G401.6 (cell line): Measurements from ENCODE around the gene EPS8L3.

Experiments
- FAIRE-seq: peaks from 2 replicates; lab custom pipeline; 2012; peaks lifted over from hg19 to GRCh38; lab: Jason Lieb, UNC

Gene EPS8L3

DNA sequence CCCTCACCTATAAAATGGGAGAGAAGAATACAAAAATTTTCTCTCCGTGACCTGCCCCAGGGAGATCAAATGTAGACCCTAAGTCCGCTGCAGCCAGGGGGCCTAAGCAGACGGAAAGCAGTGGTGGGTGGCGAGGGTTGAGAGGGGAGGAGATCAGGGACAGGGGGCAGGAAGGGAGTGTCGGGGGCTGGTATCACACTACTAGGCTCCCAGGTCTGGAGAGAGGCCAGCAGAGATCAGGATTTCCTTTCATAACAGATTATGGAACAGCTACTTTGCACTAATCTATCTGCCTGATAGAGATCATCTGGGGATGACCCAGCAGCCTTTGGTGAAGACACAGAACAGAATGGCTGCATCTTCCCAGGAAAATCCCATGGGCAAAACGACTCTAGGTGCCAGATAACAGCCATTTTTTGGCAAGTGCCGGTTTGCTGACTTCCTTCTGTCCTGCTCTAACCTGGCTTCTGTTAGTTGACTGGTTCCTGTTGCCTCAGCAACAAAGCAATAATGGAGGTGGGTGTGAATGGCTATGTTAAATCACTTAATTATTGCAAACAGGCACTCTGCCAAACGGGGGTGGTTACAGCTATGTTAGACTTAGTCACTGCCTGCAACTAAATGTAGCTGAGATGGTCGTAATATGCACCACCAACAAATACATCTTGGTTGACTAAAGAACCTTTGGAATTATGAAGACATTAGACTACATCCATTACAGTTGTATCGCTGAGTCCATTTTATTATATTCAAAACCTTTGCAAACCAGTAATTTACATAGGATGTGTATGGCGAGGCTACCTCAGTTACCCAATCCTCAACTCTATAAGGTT is 30.0 kb upstream of the EPS8L3 start:
- FAIRE-seq, result peak; percentile 3

DNA sequence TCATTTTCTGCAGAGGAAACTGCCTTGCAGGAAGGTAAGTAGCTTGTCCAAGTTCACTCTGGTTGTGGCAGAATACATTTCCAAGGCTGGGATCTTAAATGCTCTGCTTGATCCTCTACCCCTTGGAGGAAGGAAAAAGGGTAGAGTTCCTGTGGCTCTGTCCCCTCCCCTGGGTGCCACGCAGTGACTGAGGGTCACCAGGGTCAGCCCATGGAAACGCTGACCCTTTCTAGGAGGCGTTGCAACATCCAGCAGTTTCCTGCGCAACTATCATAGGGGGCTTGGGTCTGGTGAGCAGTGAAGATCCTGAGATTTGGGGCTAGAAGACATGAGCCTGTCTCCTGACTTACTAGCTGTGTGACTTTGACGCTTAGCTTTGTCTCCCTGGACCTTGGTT is 29.4 kb upstream of the EPS8L3 start:
- no peak for FAIRE-seq

DNA sequence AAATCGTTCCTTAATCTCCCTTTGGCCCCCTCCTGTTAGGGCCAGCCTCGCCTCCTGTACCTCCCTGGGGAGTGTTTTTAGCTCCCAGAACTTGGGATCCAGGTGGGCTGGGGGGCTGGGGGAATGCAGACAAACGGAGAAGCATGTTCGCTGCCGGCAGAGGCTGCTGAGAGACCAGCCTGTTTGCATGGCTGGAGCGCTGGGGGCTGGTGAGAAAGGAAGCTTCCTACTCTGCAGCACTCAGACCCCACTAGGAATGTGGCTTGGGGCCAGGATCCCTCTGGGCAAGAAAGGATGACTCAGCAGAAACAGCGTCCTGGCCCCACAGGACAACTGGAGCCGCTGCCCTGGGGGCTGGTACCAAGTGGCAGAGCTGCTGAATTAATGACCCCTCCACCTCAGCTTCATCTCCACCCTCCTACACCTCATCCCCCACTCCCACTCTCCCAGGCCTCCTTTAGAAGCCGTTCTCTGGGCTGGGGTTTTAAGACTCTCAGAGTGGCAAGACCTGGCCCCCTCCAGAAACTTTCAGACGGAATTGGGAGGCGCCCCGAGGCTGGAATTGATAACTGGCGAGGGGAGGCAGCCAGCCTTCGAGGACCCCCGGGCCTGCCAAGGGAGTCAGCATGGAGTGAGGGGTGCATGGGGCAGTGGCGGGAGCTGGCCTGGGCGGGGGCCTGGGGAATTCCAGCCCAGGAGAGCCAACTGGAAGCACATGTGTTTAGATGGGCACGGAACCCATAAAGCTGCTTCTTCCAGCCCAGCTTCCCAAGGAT is 28.5 kb upstream of the EPS8L3 start:
- FAIRE-seq, result peak; percentile 91

DNA sequence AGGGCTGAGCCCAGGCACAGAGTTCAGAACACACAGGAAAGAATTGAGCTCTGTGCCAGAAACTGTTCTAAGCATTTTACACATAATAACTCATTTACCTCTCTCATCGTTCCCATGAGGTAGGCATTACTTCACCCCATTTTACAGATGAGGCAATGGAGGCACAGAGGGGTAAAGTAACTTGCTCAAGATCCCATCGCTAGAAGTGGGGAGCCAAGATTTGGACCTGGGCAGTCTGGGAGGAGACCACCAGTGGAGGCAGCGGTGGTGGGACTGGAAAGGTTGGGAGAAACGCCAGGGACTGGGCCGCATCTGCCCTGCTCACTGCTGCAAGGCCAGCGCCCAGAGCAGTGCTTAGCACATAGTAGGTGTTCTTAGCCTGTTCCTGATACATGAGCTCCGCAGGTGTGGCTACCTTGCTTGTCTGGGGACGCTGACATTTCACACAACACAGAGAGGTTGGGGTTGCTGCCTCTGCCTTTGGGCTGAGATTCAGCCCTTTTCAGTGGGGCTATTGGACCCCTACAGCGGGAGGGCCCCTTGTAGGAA is 27.8 kb upstream of the EPS8L3 start:
- no peak for FAIRE-seq

DNA sequence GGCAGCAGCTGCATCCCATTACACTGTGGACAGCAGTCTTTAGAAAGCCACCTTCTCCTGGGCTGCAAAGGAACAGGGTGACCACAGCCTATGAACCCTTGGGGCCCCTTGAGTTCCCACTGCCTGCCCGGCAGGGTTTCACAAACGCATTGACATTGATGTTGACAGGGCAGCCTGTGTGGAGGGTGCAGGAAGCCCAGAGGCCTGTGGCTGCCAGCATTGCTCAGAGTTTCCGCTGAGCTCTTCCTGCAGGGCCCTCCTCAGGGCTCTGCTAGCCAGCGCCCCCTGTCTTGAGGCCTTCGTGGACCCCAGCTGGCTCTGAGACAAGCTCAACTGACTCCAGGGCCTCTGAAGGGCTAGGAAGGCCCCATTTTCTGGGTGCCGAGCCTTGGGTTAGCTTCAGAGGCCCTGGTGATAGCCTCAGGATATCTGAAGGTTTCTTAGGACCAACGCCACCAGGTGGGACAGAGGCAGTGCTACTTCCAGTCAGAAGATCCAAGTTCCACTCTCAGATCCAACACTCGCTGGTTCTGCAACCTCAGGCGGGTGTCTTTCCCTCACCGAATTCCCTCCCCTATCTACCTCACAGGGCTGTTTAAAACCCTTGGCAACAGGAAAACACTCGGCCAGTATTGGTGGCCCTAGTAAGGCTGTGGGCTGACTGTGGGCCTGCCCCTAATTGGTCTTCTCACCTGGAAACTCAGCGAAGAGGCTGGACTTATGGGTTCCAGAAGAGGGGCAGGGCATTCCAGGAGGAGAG is 27.2 kb upstream of the EPS8L3 start:
- FAIRE-seq, result peak; percentile 97

DNA sequence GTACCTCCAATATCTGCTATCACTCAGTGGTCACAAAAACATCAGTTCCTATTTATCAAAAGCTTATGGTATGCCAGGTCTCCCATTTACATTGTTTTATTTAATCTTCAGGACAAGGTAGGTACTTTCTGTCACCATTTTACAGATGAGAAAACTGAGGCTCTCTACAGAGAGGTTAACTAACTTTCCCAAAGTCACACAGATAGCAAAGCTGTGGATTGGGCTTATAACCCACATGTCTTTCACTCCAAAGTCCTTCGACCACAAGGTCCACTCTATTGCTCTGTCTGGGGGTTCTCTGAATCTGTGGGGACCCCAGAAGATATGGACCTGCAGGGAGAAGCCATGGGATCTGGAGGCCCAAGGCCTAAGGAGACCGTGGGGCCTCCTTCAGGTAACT is 26.6 kb upstream of the EPS8L3 start:
- no peak for FAIRE-seq

DNA sequence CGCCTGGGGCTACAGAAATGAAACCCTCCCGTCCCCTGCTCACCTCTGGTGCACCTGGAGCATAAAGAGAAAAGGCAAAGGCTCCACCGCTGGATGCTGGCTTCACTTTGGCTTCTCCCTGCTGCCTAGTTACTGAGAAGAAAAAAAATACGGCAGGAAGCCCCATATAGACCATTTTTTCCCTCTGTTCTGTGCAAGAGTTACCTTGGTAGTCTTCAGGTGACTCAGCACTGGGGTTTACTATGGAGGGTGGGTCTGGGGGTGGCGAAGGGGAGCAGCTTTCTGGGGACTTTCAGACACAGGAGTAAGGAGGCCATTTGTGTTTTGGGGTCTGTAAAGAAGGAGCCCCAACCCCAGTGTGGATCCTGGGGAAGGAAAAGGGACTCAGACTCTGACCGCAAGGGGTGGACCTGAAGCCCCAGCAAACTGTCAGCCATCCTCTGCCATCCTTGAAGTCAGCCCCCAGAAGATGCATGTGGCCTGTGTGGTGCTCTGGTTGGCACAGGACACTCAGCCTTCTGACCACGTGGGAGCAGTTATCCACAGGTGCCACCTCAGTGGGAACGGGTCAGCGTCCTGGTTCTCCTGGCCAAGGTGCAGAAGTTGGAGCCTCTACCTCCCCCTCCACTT is 25.9 kb upstream of the EPS8L3 start:
- no peak for FAIRE-seq

DNA sequence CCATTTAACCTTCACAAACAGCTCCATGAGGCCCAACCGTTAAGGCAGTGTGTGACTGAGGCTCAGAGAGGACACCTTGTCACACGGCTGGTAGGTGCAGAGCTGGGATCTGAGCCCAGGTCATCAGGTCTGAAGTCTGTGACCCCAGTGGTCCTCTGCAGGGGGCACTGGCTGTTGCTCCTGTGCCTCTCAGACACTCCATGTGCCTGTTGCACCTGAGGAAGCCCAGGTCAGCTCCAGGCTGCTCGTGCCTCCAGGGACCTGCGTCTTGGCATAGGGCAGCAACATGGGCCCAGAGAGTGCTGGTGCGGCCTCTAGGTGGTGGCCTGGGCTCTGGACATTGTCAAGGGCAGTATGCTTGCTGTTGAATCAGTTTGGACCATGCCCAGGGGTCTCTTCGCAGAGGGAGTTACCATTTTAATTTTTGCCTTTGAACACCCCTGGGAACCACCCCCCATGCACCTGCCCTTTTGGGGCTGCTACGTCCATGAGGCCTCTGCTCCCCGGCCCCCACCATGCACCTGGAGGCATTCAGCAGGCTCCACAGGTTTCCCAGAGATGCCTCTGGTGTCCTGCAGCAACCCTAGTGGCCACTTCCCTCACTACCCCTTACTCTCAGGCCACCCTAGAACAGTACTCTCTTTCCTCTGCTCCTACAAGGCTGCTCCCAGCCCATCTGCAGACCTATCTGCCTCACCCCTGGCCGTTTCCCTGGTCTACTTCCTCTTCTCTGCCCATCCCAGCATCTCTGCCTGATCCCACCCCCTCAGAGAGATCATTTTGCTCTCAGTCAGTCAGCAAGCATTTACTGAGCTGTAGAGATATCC is 25.2 kb upstream of the EPS8L3 start:
- FAIRE-seq, result no peak

DNA sequence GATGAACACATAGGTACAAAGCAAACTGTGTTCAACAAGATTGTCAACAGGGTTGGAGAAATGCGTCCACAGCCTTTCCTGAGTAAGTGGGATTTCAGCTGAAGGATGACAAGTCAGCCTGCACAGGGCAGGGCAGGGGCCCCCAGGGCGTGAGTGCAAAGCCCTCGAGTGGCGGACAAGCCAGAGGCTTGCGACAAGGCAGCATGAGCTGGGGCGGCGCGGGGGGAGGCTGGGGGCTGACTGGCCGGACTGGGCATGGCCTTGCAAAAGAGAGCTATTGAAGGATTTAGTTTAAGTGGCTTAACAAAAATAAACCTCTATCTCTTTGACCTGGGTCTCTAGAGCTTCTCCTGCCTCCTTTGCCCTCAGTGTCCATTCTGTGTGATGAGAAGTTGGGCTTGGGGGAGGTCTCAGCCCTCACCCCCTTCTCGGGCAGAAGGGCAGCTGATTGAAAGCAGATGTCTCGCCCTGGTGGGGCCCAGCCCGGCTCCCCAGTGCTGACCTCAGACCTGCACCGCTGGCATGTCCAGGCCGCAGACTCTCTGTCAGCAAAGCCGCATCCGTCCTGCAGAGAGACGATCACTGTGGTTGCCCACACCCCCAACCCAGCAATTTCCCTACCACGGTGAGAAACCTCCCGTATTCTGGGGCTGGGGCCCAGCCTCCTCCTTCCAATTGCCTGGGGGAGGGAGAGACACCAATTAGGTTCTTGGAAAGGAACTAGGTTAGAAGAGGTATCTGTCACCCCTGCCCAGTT is 24.3 kb upstream of the EPS8L3 start:
- FAIRE-seq, result no peak

DNA sequence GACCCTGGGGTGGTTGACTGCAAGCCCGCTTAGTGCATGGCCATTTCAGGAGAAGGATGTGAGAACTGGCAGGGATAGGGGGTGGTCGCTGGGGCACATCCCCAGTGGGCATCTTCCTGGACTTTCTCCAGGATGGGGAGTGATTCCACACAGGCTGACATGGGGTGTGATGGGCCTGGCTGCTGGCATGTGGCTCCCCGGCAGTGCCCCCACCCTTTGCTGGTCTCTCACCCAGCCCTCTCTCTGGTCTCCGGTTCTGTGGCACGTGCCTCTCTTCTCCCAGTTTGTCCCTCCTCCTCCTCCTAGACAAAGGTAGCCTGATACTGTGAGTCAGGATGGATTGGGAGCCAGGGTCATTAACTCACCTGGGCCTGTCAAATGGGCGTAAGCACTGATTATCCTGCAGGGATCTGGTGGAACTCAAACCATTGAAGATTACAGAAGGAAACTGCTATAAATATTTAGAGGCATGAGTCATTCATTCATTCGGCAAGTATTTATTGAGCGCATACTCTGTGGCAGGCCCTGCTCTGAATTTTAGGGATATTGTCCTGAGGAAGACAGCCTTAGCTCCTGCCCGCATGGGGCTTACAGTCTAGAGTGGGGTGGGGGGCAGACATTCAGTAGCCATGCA is 23.6 kb upstream of the EPS8L3 start:
- FAIRE-seq, result no peak

DNA sequence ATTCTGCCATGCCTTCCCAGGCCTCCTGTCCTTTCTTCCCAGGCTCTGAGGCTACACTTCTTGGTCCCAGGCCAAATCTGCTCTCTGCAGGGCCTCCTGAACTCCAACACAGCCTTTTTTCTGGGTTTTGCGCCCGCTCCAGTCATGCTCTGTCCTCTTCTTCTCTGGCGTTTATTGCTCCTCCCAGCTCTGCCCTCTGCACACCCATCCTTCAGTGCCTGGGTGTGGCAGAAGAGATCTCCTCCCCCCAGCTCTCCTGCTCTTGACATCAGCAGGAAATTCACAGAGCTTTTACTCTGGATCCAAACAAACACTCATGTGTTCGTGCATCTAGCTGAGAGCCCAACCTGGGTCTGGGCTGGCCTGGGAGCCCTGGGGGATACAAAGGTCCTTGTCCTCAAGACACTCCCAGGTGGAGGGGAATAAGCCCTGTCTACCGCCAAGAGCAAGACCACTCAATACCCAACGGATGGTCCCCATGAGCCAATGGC is 22.9 kb upstream of the EPS8L3 start:
- no peak for FAIRE-seq

DNA sequence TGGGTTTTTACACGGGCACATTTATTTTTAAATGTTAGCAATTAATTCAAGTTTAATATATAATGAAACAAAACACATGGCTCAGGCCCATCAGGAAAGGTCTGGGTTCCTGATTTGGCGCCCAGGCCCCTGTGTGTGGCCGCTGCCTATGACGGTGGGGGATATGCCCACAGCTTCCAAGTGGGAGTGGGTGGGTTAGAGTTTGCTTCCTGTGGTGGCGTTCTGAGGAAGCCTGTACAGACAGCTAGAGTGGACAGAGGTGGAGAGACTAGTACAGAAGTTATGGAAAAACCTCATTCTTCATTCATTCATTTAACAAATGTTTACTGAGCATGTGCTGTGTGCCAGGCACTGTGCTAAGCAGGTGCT is 22.4 kb upstream of the EPS8L3 start:
- FAIRE-seq, result no peak

DNA sequence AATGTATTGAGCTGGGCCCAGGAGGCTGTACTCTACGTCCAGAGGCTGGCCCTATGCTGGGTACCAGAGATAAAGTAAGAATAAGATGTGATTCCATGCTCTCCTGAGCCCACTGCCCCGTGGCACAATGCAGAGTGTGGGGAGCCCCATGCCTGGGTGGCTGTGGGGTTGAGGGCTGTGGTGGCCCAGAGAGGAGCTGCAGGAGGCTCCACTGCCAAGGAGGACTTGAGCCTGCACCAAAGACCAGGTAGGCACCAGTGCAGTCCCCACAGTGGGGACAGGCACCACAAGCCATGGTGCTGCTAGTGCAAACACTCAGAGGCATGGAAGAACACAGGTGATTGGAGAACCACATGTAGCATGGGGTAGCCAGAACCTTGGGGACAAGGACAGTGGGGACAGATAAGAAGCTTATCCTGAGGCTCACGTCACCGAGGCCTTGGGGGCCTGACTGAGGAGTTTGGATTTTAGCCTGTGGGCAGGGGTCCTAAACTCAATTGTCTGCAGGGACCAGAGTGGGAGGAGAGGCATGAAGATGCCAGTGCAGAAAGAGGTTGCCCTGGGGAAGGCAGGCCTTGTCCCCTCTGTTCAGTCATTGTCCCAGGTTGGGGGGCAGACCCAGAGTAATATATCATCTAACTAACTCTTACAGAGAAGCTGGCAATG is 21.9 kb upstream of the EPS8L3 start:
- FAIRE-seq, result no peak

DNA sequence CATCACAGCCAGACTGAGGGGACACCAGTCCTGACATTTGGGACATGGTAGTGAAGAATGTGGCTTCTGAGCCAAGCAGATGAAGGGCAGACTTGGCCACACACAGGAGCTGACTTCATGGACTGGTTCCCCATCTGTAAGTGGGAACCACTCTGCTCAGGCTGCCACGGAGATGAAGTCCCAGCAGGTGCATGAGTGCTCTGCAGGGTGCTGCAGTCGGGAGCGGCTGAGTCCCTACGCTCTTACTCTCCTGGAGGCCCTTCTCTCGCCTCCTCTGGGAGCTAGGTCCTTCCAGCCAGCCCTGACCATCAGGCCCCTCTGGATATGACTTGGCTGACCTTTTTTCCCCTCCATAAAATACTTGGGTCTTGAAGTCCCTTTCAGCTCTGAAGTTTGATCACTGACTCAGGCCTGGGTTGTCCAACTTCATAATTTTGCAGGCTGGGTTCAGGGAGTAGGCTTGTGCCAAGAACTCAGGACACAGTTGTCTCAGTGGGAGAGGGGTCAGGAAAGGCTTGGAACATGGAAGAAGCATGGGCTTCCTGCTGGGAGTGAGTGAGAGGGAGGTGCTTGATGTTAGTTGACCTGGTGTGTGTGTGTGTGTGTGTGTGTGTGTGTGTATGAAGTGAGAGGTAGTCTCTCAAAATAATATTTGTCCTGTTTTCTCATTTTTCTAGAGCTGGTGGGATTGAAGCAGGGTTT is 21.0 kb upstream of the EPS8L3 start:
- FAIRE-seq, result no peak

DNA sequence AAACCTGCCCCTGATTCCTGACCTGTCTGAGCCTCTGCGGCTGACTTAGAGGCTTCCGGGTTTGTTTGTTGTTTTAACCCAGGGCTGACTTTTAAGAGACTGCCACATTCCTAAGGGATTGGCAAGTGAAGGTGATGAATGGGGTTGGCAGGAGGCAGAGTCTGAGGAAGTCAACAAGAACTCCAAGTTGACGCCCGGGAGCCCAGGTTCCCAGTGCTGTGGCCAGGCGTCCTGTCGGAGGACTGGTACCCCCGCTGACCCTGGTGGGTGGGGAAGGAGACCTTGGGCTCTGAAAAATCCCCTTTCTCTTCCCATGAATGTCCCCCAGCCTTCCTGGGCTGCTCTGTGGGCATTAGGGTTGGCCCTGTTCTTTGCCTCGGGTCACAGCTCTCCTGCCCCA is 19.7 kb upstream of the EPS8L3 start:
- FAIRE-seq, result peak; percentile 94

DNA sequence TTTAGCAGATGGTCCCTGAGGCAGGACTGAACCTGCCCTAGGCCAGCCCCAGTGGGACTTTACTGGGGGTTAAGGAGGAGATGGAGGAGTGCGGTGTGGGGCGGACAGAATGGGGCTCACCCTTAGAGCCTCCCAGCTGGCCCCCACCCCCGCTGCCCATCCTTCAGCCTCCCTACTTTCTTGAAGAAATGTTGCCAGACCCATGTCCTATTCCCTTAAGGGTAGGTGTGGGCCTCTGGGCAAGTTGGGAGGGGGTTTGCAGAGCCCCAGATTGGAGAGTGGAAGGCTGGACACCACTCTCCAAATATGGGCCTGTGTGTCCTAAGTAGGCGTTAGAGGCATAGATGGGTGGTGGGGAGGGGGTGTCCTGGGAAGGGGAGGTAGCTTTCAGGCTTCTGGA is 19.2 kb upstream of the EPS8L3 start:
- FAIRE-seq, result no peak

DNA sequence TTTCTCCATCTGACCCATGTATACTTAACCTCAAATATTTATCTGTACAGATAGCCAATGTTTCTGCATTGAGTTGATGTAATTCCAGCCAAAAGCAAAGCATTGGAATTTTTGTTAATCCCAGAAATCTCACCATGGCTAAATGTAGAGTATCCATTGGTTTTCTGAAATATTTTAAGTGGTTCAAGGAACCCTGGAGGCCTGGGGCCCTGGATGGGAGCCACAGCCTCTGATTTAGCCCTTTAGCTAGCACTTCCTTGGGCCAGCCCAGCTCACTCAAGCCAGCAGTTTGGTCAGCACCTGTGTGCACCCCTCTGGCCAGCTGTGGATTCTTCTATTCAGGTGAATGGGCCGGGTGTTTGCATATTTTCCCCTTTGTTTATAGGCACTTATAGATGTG is 18.8 kb upstream of the EPS8L3 start:
- FAIRE-seq, result no peak

DNA sequence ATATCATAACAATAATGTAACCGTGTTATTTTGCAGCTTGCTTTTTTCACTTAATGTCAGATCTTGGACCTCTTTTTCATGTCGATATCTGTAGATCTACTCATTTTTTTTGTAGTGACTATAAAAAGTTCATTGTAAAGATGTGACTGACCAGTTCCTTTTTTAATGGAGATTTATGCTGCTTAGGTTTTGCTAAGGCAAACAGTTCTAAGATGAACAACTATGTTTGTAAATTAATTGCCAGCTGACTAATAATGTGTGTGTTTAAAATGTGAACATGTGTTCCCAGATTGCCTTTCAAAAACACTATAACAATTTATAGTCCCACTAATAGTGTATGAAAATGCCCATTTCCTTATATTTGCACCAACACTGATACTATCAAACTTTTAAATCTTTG is 18.1 kb upstream of the EPS8L3 start:
- FAIRE-seq, result no peak

DNA sequence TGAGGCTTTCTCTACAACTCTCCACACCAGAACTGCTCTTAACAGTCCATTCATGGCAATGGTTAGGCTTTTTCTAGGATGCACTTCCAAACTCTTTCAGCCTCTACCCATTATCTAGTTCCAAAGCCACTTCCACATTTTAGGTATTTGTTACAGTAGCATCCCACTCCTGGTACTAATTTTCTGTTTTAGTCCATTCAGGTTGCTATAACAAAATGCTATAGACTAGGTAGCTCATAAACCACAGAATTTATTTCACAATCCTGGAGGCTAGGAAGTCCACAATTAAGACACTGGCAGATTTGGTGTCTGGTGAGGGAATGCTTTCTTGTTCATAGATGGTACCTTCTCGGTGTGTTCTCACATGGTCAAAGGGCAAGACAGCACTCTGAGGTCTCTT is 17.3 kb upstream of the EPS8L3 start:
- no peak for FAIRE-seq
